ENCODE results near the gene LAMB1. TPM values are rescaled to one million over a fixed set of nuclear protein-coding genes. Genes with fewer than 3 reads are reported as not detected.
"Not testable (repeated sequence)": the region's sequence is repeated elsewhere in the genome, so short reads cannot be mapped to it uniquely, and the experiment has no call there.

The LAMB1 gene
- 55.2 and 74.9 TPM in 2 replicates for polyA plus RNA-seq (2014; cell fraction: cytosol; rRNA removed)
- polyA plus RNA-seq (2014; cell fraction: nucleus; rRNA removed) = 81.0 and 114 TPM in 2 replicates

GRCh38 chr7:108002726-108003598, at the start of gene LAMB1:
Gene LAMB1 (minus strand): TSS chr7:108003161. CDS start chr7:108002885, 276 bp downstream.
- peak; percentile 73 for DNase-seq (ENCODE audit: low spot score)

GRCh38 chr7:108051454-108051853, 48.5 kb upstream of the LAMB1 start:
- no peak for DNase-seq (ENCODE audit: low spot score)

DNA sequence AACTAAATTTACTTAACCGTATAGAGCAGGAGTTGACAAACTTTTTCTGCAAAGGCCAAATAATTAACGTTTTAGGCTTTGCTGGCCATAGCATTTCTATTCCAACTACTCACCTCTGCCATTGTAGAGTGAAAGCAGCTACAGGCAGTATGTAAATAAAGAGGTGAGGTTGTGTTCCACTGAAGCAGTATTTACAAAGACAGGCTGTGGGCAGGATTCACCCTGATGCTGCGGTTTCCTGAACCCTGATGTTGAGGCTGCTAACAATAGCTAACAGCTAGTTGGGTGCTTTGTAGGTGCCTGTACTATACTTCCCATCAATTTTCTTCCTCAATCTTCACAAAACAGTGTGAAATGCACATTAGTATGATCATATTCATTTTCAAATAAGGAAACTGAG, 47.0 kb upstream of the LAMB1 start:
- DNase-seq (ENCODE audit: low spot score) = no peak

DNA sequence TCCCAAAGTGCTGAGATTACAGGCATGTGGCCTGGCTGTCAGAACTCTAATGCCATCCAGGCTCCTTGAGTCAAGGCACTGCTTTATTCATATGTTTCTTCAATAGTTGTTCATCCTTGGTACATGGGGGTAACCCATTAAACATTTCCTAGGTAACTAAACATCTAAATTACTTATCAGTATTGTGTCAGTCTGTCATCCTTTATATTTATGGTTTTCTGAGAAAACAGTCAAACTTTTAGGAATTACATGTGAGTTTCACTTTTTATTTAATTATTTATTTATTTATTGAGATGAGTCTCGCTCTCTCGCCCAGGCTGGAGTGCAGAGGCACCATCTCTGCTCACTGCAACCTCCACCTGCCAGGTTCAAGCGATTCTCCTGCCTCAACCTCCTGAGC, 45.5 kb upstream of the LAMB1 start:
- DNase-seq (ENCODE audit: low spot score) = no peak

DNA sequence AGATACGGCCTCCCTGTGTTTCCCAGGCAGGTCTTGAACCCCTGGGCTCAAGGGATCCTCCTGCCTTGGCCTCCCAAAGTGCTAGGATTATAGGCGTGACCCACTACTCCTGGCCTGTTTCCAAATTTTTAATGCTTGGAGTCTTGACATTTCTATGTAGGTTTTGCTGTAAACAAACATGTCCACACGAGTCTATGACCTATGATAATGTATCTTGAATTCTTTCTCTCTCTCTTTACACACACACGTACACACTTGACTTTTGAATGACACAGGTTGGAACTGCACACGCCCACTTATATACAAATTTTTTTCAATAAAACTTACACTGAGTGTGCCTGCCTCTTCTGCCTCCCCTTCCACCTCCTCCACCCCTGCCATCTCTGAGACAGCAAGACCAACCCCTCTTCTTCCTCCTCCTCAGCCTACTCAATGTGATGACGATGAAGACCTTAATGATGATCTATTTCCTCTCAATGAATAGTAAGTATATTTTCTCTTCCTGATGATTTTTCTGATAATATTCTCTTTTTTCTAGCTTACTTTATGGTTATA, 44.1 kb upstream of the LAMB1 start:
- no peak for DNase-seq (ENCODE audit: low spot score)

DNA sequence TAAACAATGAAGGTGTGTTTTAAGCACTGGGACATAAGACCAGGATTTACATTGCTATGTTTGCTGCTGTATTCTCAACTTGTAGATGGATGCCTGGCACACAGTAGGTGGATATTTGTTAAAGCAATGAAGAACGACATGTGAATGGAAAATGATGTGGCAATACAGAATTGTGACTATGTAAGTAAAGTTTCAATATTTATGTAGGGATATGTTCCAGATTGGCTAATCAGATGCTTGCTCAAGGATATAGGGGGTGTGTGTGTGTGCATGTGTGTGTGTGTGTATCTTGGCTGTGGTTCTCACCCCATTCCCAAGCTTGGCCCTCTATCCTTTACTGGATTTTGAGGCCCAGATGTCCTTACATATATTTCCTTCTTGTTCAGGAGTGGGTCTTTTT, 42.7 kb upstream of the LAMB1 start:
- no peak for DNase-seq (ENCODE audit: low spot score)

- no peak for DNase-seq (ENCODE audit: low spot score)
Observed at GRCh38 chr7:108045154-108045553, 42.2 kb upstream of the LAMB1 start.

- no peak for DNase-seq (ENCODE audit: low spot score)
Observed at GRCh38 chr7:108044345-108044744, 41.4 kb upstream of the LAMB1 start.

- DNase-seq (ENCODE audit: low spot score) = no peak
Observed at GRCh38 chr7:108038986-108039385, 36.0 kb upstream of the LAMB1 start.

GRCh38 chr7:108037741-108038140, 34.8 kb upstream of the LAMB1 start:
- no peak for DNase-seq (ENCODE audit: low spot score)

DNA sequence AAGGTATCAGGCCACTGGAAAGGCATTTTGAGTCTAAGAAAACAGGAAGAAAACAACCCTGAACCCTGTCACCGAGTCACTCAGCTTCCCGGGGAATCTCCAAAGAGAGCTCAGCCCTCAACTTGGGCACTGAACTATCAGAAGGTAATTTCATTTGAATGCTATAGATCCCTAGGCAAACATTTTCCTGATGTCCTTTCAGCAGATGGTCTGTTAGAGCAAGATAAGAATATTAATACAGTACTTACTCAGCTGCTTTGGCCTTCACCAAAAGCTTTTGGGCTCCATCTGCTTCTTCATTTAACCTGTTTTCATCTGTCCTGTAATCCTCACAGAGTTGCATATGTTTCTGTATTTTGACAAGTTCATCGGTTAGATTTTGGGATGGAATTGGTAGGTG, 34.2 kb upstream of the LAMB1 start:
- DNase-seq (ENCODE audit: low spot score) = peak; percentile 17

GRCh38 chr7:108034586-108034985, 31.6 kb upstream of the LAMB1 start:
- no peak for DNase-seq (ENCODE audit: low spot score)

- no peak for DNase-seq (ENCODE audit: low spot score)
Observed at GRCh38 chr7:108033776-108034497, 31.0 kb upstream of the LAMB1 start.

DNA sequence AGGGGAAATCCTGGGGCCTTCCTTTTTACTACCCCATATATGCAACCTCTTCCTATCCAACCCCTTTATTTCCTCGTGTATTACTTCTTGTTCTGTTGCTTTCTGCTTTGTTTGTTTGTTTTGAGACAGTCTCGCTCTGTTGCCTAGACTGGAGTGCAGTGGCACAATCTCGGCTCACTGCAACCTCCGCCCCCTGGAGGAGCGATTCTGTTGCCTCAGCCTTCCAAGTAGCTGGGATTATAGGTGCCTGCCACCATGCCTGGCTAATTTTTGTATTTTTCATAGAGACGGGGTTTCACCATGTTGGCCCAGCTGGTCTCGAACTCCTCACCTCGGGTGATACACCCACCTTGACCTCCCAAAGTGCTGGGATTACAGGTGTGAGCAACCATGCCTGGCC, 30.3 kb upstream of the LAMB1 start:
- not testable (repeated sequence) for DNase-seq (ENCODE audit: low spot score)

DNA sequence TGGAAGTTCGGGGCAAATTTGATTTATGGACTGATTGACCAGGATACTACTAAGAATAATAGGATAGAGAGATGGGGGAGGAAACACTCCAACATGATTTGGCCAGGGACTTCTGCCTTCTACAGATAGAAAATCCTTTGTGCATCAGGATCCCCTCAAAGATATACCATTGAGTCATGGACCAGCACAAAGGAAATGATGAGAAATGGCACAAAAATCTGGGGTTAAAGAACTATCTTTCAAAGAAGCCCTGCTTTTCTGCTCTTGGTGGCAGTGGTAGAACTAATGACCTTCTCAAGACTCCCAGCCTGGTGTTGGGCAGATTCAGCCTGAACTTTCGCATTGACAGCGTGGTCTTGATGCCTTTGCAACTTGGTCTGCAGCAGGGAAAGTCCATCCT, 27.6 kb upstream of the LAMB1 start:
- DNase-seq (ENCODE audit: low spot score) = no peak

DNA sequence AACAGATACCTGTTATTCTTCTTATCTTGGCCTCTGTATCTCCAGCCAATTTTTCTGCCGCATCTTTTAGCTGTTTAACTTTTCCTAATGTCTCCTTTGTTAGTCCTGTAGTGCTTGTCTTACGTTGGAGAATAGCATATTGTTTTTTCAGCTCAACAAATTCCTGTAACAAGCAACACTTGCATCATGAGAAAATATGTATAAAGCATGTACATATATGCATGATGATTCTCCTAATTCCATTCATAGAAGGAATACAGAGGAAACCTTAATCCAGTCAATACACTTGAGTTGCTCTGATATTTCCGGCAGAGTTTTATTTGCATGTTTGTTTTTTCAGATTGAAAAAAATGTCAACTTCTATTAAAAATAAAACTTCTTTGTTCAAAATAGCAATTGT, 26.1 kb upstream of the LAMB1 start:
- no peak for DNase-seq (ENCODE audit: low spot score)

DNA sequence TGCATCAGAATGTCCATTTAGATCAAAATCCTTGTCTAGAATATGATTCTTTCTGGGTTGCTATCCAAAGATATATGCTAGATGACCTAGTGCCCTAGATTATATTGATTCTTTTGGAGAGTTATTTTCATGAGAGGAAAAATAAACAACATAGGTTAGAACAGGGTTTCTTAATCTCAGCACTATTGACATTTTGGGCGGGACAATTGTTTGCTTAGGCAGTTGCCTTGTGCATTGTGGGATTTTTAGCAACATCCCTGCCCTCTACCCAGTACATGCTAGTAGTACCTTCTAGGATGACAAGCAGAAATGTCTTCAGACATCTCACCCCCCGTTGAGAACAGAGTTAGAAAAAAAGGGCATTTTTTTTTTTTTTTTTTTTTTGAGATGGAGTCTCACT, 25.1 kb upstream of the LAMB1 start:
- DNase-seq (ENCODE audit: low spot score) = no peak

DNA sequence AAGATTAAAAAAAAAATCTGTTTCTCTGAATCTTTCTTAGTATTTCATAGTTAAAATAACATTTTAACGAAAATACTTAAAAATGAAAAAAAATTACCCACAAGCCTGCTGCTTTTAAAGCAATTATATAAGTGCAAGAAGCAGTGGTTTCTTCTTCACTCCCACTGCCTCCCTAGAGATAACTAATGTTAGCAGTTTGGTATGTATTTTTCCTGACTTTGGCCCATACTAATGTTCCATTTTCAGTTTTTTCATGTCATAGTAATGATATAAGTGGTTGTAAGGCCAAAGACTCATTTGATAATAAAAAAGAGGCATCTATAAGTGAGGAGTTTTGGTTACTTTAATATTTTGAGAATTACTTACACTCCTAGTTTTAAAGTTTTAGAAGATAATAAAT, 24.3 kb upstream of the LAMB1 start:
- no peak for DNase-seq (ENCODE audit: low spot score)

- DNase-seq (ENCODE audit: low spot score) = no peak
Observed at GRCh38 chr7:108026647-108027046, 23.7 kb upstream of the LAMB1 start.

GRCh38 chr7:108026116-108026515, 23.2 kb upstream of the LAMB1 start:
- DNase-seq (ENCODE audit: low spot score) = no peak

DNA sequence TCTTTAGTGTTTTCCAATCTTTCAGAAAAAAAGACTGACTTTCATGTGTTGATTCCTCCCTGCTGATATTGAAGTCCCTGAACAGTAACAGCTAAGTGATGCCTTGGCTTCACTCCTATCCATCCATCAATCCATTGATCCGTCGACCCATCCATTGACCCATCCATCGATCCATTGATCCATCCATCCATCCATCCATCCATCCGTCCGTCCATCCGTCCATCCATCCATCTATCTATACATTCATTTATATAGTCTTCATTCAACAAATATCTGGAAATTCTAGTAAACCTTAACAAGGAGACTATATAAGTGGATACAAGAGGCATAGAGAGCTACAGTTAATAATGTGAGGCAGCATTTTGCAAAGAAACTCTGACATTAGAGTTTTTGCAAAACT, 21.6 kb upstream of the LAMB1 start:
- DNase-seq (ENCODE audit: low spot score) = no peak

DNA sequence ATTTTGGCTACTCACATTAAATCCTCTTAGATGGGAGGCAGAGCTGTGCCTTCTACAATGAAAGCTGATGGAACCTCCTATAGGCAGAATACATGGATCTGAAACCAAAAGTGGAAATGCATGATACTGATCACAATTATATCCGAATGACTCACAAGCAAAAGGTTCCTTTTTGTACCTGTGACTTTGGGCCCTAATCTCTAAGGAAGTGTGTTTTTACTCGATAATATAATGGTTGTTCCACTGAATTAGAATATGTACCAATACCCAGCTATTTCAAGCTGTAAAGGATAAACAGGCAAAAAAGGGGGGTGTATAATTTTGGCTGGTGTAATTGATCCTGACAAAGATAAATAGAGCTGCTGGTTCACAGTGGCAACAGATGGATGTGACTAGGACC, 17.6 kb upstream of the LAMB1 start:
- no peak for DNase-seq (ENCODE audit: low spot score)

DNA sequence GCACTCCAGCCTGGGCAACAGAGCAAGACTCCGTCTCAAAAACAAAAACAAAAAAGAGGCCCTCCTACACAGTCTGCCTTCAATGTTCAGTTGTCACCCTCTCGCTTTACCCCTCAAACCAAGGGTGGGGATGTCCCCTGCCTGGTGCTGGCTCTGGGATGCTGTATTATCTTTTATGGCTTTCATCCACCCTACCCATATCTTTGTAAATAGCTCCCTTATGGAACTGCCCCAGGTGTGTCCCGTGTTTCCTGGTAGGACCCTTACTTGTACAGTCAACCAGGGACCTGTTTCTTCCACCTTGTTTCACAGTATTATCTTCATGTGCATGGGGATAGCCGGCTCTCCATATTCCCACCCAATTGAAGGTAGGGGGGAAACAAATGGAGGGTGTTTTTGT, 15.7 kb upstream of the LAMB1 start:
- no peak for DNase-seq (ENCODE audit: low spot score)
